SH-SY5Y (cell line): ENCODE results near the gene ZYX.

Experiments used
- GATA2 ChIP-seq: IDR thresholded peaks from 2 replicates; pipeline ENCODE4 v1.6.1; 2011; ENCODE audit warnings: mild to moderate bottlenecking, low read depth, low read length
- GATA3 ChIP-seq: IDR thresholded peaks from 2 replicates; pipeline ENCODE4 v1.6.1; 2011; ENCODE audit warnings: low read depth, mild to moderate bottlenecking, low read length, moderate library complexity

DNA sequence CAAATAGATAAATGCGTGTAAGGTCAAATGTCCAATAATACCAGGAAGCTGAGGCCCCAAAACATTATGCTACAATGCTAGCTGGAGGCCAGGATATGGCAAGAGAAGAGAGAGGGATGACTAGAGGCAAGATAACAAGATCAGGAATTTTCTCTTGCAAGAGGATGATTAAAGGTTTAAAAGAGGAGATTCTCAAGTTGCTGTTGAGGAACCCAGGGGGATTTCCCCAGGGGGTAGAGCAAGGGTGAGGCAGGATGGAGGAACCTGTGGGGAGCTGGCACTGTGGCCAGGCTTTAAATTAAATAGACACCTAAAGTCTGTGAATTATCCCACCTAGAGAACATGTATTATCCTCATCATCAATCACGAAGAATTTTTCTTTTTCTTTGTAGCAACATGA lies 58.7 kb downstream of the ZYX start:
- TF ChIP-seq GATA2 (no peak), GATA3 (no peak)
